ENCODE results near the gene COA8.

Gene COA8

GRCh38 chr14:103537175-103537990 lies 25.4 kb upstream of the COA8 start:
- H3K9me3 ChIP-seq (ENCODE audit: control insufficient read depth in 5 of 5, low read length in 5 of 5): no peaks in the 10 kb centered on the region
- peaks cover 0 to 37% (median 22%) of the 10 kb centered on the region in 5 donors for H3K36me3 ChIP-seq (ENCODE audit: control insufficient read depth in 5 of 5, insufficient read depth in 5 of 5, low read length in 5 of 5)
- H3K27me3 ChIP-seq (ENCODE audit: control insufficient read depth in 5 of 5, insufficient read depth in 4 of 5, low read length in 5 of 5): peaks cover 0 to 4% (median 0%) of the 10 kb centered on the region in 5 donors
- no peak overlapping the region for H3K4me3 ChIP-seq (ENCODE audit: low read depth in 1 of 5, low read length in 5 of 5)
- H3K9ac ChIP-seq (ENCODE audit: low read length in 5 of 5): no peak overlapping the region
- H3K27ac ChIP-seq (ENCODE audit: low read depth, low read length): no peak overlapping the region
- H3K4me1 ChIP-seq (ENCODE audit: control insufficient read depth in 5 of 5, insufficient read depth in 5 of 5, low read length in 5 of 5): peaks cover 4 to 51% (median 41%) of the 10 kb centered on the region in 5 donors

- peak overlapping the region in 1 of 5 donors; percentile 19 for H3K9ac ChIP-seq (ENCODE audit: low read length in 5 of 5)
Measured at GRCh38 chr14:103538291-103539055, 24.3 kb upstream of the COA8 start.

DNA sequence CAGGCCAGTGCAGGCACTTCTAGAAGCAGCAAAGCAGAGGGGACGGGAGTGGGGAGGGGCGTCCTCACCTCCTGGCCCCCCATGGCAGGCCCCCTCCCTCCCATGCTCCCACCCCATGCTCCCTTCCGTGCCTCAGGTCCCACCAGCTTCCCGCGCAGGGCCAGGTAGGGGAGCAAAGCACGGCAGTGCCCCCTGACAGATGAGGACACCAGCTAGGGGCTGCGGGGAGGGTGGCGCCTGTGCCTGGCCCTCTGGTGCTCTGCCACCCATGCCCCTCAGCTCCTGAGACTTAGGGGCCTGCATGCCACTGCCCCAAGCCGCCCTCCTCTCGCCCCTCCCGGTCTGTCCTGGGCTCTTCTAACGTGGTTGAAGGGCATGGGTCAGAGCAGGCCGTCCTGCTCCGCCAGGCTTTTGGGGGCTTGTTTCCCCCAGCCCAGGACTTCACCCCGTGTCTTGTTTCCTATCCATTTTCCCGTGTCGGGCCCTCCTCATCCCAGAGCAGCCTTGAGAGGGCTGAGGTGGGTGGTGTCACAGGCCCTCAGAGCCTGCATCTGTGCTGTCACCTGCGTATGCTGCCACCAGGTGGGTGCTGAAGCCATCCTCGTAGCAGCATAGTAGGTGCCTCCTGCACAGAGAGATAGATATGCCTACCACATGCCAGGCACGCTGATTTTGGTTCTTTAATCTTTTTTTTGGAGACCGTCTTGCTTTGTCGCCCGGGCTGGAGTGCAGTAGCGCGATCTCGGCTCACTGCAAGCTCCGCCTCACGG lies 23.5 kb upstream of the COA8 start:
- H3K9me3 ChIP-seq (ENCODE audit: control insufficient read depth in 5 of 5, low read length in 5 of 5): no peaks in the 10 kb centered on the region
- H3K27ac ChIP-seq (ENCODE audit: low read depth, low read length): no peak overlapping the region
- peaks cover 0 to 20% (median 13%) of the 10 kb centered on the region in 5 donors for H3K36me3 ChIP-seq (ENCODE audit: control insufficient read depth in 5 of 5, insufficient read depth in 5 of 5, low read length in 5 of 5)
- H3K4me1 ChIP-seq (ENCODE audit: control insufficient read depth in 5 of 5, insufficient read depth in 5 of 5, low read length in 5 of 5): peaks cover 4 to 69% (median 59%) of the 10 kb centered on the region in 5 donors
- H3K27me3 ChIP-seq (ENCODE audit: control insufficient read depth in 5 of 5, insufficient read depth in 4 of 5, low read length in 5 of 5): peaks cover 0 to 4% (median 0%) of the 10 kb centered on the region in 5 donors
- peak overlapping the region in 1 of 5 donors; percentile 19 for H3K9ac ChIP-seq (ENCODE audit: low read length in 5 of 5)
- H3K4me3 ChIP-seq (ENCODE audit: low read depth in 1 of 5, low read length in 5 of 5): no peak overlapping the region

More at GRCh38 chr14:103538291-103539055, 24.3 kb upstream of the COA8 start:
- Histone ChIP-seq H3K9me3 (ENCODE audit: control insufficient read depth in 5 of 5, low read length in 5 of 5) (no peaks in the 10 kb centered on the region), H3K4me1 (ENCODE audit: control insufficient read depth in 5 of 5, insufficient read depth in 5 of 5, low read length in 5 of 5) (peaks cover 4 to 62% (median 52%) of the 10 kb centered on the region in 5 donors), H3K4me3 (ENCODE audit: low read depth in 1 of 5, low read length in 5 of 5) (no peak overlapping the region), H3K36me3 (ENCODE audit: control insufficient read depth in 5 of 5, insufficient read depth in 5 of 5, low read length in 5 of 5) (peaks cover 0 to 27% (median 17%) of the 10 kb centered on the region in 5 donors), H3K27ac (ENCODE audit: low read depth, low read length) (no peak overlapping the region), H3K27me3 (ENCODE audit: control insufficient read depth in 5 of 5, insufficient read depth in 4 of 5, low read length in 5 of 5) (peaks cover 0 to 4% (median 0%) of the 10 kb centered on the region in 5 donors)

GRCh38 chr14:103540821-103541708 lies 21.7 kb upstream of the COA8 start:
- Histone ChIP-seq H3K4me3 (ENCODE audit: low read depth in 1 of 5, low read length in 5 of 5) (no peak overlapping the region), H3K36me3 (ENCODE audit: control insufficient read depth in 5 of 5, insufficient read depth in 5 of 5, low read length in 5 of 5) (peaks cover 0 to 2% (median 0%) of the 10 kb centered on the region in 5 donors), H3K9ac (ENCODE audit: low read length in 5 of 5) (peak overlapping the region in 1 of 5 donors; percentile 20), H3K9me3 (ENCODE audit: control insufficient read depth in 5 of 5, low read length in 5 of 5) (no peaks in the 10 kb centered on the region), H3K27ac (ENCODE audit: low read depth, low read length) (peak overlapping the region; percentile 65), H3K27me3 (ENCODE audit: control insufficient read depth in 5 of 5, insufficient read depth in 4 of 5, low read length in 5 of 5) (peaks cover 0 to 4% (median 0%) of the 10 kb centered on the region in 5 donors), H3K4me1 (ENCODE audit: control insufficient read depth in 5 of 5, insufficient read depth in 5 of 5, low read length in 5 of 5) (peaks cover 4 to 70% (median 63%) of the 10 kb centered on the region in 5 donors)

DNA sequence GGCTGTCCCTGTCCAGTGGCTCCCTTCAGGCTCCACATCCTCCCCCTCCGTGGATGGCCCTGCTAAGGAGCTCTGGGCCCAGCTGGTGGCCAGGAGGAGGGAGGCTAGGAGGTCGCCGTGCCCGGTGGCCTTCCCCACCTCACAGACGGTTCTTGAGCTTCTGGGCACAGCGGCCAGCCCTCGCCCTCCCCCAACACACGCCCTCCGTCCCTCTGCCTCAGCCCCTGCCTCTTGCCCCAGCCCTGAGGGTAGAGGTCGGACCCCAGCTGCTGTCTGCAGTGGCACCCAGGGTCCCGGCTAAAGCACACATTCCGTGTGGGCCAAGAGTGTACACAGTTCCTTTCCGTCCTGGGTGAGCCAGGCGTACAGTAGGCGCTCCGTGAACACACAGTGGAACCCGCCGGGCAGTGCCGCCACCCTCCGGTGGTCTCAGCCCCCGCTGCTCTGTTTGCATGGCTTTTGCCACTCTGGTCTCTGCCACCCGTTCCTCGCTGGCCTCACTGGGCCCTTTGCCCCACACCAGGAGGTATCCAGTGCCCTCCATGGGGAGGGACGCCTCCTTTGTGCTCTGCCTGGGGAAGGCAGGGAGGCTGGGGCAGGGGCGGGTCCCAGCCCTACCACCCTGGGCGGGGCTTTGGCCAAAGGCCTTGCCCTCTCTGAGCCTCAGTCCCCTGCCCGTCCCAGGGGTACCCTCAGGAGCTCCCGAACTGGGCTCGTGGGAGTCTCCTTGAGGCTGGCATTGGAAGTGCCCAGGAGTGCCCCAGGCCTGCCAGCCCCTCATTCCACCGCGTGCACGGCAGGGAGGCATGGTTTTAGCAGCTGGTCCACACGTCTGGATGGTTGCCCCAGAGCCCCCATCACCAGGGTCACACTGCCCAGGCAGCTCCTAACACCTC lies 20.8 kb upstream of the COA8 start:
- Histone ChIP-seq H3K9ac (ENCODE audit: low read length in 5 of 5) (peak overlapping the region in 2 of 5 donors; percentile 6 to 20), H3K27me3 (ENCODE audit: control insufficient read depth in 5 of 5, insufficient read depth in 4 of 5, low read length in 5 of 5) (peaks cover 0 to 4% (median 0%) of the 10 kb centered on the region in 5 donors), H3K9me3 (ENCODE audit: control insufficient read depth in 5 of 5, low read length in 5 of 5) (no peaks in the 10 kb centered on the region), H3K36me3 (ENCODE audit: control insufficient read depth in 5 of 5, insufficient read depth in 5 of 5, low read length in 5 of 5) (no peaks in the 10 kb centered on the region), H3K4me1 (ENCODE audit: control insufficient read depth in 5 of 5, insufficient read depth in 5 of 5, low read length in 5 of 5) (peaks cover 4 to 70% (median 65%) of the 10 kb centered on the region in 5 donors), H3K4me3 (ENCODE audit: low read depth in 1 of 5, low read length in 5 of 5) (peak overlapping the region in 1 of 5 donors; percentile 38), H3K27ac (ENCODE audit: low read depth, low read length) (peak overlapping the region; percentile 65)

DNA sequence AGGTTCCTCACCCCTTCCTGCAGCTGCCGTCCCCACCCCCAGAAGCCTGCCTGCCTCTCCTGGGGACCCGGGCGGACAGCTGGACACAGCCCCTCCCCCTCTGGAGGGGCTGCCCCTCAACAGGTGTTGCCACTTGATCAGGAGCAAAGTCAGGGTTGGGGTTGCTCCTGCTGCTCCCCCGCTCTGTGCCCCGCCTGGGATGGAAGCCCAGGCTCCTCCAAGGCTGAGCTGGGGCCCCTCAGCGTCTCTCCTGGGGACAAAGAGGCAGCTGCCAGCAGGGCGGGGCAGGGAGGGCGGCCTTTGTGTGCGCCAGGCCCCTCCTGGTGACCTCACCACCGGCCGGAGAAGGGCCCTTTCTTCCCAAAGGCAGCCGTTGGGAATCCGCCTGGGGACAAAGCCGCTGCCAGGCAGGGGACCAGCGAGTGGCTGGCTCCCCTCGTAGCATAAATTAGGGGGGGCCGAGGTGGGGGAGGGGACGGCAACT lies 20.1 kb upstream of the COA8 start:
- Histone ChIP-seq H3K9me3 (ENCODE audit: control insufficient read depth in 5 of 5, low read length in 5 of 5) (no peaks in the 10 kb centered on the region), H3K9ac (ENCODE audit: low read length in 5 of 5) (peak overlapping the region in 1 of 5 donors; percentile 7), H3K27ac (ENCODE audit: low read depth, low read length) (peak overlapping the region; percentile 65), H3K4me1 (ENCODE audit: control insufficient read depth in 5 of 5, insufficient read depth in 5 of 5, low read length in 5 of 5) (peaks cover 4 to 70% (median 65%) of the 10 kb centered on the region in 5 donors), H3K4me3 (ENCODE audit: low read depth in 1 of 5, low read length in 5 of 5) (peak overlapping the region in 1 of 5 donors; percentile 38), H3K27me3 (ENCODE audit: control insufficient read depth in 5 of 5, insufficient read depth in 4 of 5, low read length in 5 of 5) (peaks cover 0 to 4% (median 0%) of the 10 kb centered on the region in 5 donors), H3K36me3 (ENCODE audit: control insufficient read depth in 5 of 5, insufficient read depth in 5 of 5, low read length in 5 of 5) (no peaks in the 10 kb centered on the region)

- Histone ChIP-seq H3K27me3 (ENCODE audit: control insufficient read depth in 5 of 5, insufficient read depth in 4 of 5, low read length in 5 of 5) (peaks cover 0 to 4% (median 0%) of the 10 kb centered on the region in 5 donors), H3K4me1 (ENCODE audit: control insufficient read depth in 5 of 5, insufficient read depth in 5 of 5, low read length in 5 of 5) (peaks cover 4 to 70% (median 65%) of the 10 kb centered on the region in 5 donors), H3K9ac (ENCODE audit: low read length in 5 of 5) (no peak overlapping the region), H3K36me3 (ENCODE audit: control insufficient read depth in 5 of 5, insufficient read depth in 5 of 5, low read length in 5 of 5) (no peaks in the 10 kb centered on the region), H3K27ac (ENCODE audit: low read depth, low read length) (peak overlapping the region; percentile 65), H3K4me3 (ENCODE audit: low read depth in 1 of 5, low read length in 5 of 5) (no peak overlapping the region), H3K9me3 (ENCODE audit: control insufficient read depth in 5 of 5, low read length in 5 of 5) (no peaks in the 10 kb centered on the region)
Measured at GRCh38 chr14:103543140-103543539, 19.6 kb upstream of the COA8 start.

GRCh38 chr14:103543721-103544387 lies 18.9 kb upstream of the COA8 start:
- Histone ChIP-seq H3K27me3 (ENCODE audit: control insufficient read depth in 5 of 5, insufficient read depth in 4 of 5, low read length in 5 of 5) (peaks cover 0 to 4% (median 0%) of the 10 kb centered on the region in 5 donors), H3K4me1 (ENCODE audit: control insufficient read depth in 5 of 5, insufficient read depth in 5 of 5, low read length in 5 of 5) (peaks cover 4 to 63% (median 58%) of the 10 kb centered on the region in 5 donors), H3K9ac (ENCODE audit: low read length in 5 of 5) (no peak overlapping the region), H3K36me3 (ENCODE audit: control insufficient read depth in 5 of 5, insufficient read depth in 5 of 5, low read length in 5 of 5) (peaks cover 0 to 2% (median 0%) of the 10 kb centered on the region in 5 donors), H3K4me3 (ENCODE audit: low read depth in 1 of 5, low read length in 5 of 5) (no peak overlapping the region), H3K9me3 (ENCODE audit: control insufficient read depth in 5 of 5, low read length in 5 of 5) (no peaks in the 10 kb centered on the region), H3K27ac (ENCODE audit: low read depth, low read length) (no peak overlapping the region)

Data from subcutaneous abdominal adipose tissue (tissue), 5 donors.